HL-60 (cell line): Measurements from ENCODE around the gene UTF1.

Experiments
- CTCF ChIP-seq: IDR thresholded peaks from one replicate; pipeline ENCODE4 v1.5.1; 2011; ENCODE audit warnings: low read length, control low read depth, inconsistent platforms; ENCODE audit not compliant: insufficient read depth
- SPI1 ChIP-seq: IDR thresholded peaks from 2 replicates; pipeline ENCODE4 v1.6.1; 2012; ENCODE audit warnings: low read depth, mild to moderate bottlenecking, borderline replicate concordance

GRCh38 chr10:133264461-133264860 lies 34.4 kb downstream of the UTF1 start:
- no peak for TF ChIP-seq CTCF
- TF ChIP-seq SPI1 = no peak; the same call in 1 of the 2 replicates
